Astrocyte (in vitro differentiated cells and primary cell): ENCODE data around the gene PER1. TPM values are rescaled to one million over a fixed set of nuclear protein-coding genes. Genes with fewer than 3 reads are reported as not detected.

Source experiments
- DNase-seq: peaks from one replicate; pipeline ENCODE4 v3.0.0-alpha.2; 2010; ENCODE audit warnings: low read depth
- FAIRE-seq: peaks from 2 replicates; lab custom pipeline; 2011; peaks lifted over from hg19 to GRCh38; lab: Jason Lieb, UNC
- H2AFZ ChIP-seq: 2 replicates; pipeline ENCODE4 v1.6.0; 2012; ENCODE audit warnings: low read depth, low read length, inconsistent platforms
- H3K27ac ChIP-seq: 2 replicates; pipeline ENCODE4 v1.5.1; 2011; ENCODE audit warnings: low read depth, low read length, inconsistent platforms
- H3K27me3 ChIP-seq: 2 replicates; pipeline ENCODE4 v1.6.0; 2011; ENCODE audit warnings: low read length, inconsistent platforms; ENCODE audit not compliant: insufficient read depth
- H3K36me3 ChIP-seq: 2 replicates; pipeline ENCODE4 v1.5.1; 2011; ENCODE audit warnings: low read length, inconsistent platforms; ENCODE audit not compliant: insufficient read depth
- H3K4me1 ChIP-seq: 2 replicates; pipeline ENCODE4 v1.5.1; 2011; ENCODE audit warnings: low read length, inconsistent platforms; ENCODE audit not compliant: insufficient read depth
- H3K4me2 ChIP-seq: 2 replicates; pipeline ENCODE4 v1.6.0; 2012; ENCODE audit warnings: low read length, inconsistent platforms
- H3K4me3 ChIP-seq: 2 replicates; pipeline ENCODE4 v1.5.1; 2011; ENCODE audit warnings: low read depth, mild to moderate bottlenecking, low read length, inconsistent platforms; ENCODE audit not compliant: insufficient read depth
- H3K79me2 ChIP-seq: 2 replicates; pipeline ENCODE4 v1.6.0; 2012; ENCODE audit warnings: mild to moderate bottlenecking, low read length, inconsistent platforms; ENCODE audit not compliant: insufficient read depth
- H3K9ac ChIP-seq: 2 replicates; pipeline ENCODE4 v1.6.0; 2012; ENCODE audit warnings: mild to moderate bottlenecking, low read length, inconsistent platforms
- H3K9me3 ChIP-seq: 2 replicates; pipeline ENCODE4 v1.5.1; 2012; ENCODE audit warnings: low read depth, mild to moderate bottlenecking, low read length, inconsistent platforms; ENCODE audit not compliant: insufficient read depth
- H4K20me1 ChIP-seq: 2 replicates; pipeline ENCODE4 v1.6.0; 2012; ENCODE audit warnings: low read length, inconsistent platforms; ENCODE audit not compliant: insufficient read depth
- H3K27ac Mint-ChIP-seq: one replicate; pipeline ENCODE4 v1.8.0; 2021; ENCODE audit warnings: mild to moderate bottlenecking, mixed read lengths; ENCODE audit not compliant: unreplicated experiment
- H3K27me3 Mint-ChIP-seq: one replicate; pipeline ENCODE4 v1.8.0; 2021; ENCODE audit warnings: low read depth, mixed read lengths; ENCODE audit not compliant: unreplicated experiment
- H3K36me3 Mint-ChIP-seq: one replicate; pipeline ENCODE4 v1.8.0; 2021; ENCODE audit warnings: low read depth, mixed read lengths; ENCODE audit not compliant: unreplicated experiment
- H3K4me1 Mint-ChIP-seq: one replicate; pipeline ENCODE4 v1.8.0; 2021; ENCODE audit warnings: low read depth, mixed read lengths; ENCODE audit not compliant: unreplicated experiment
- H3K4me3 Mint-ChIP-seq: one replicate; pipeline ENCODE4 v1.8.0; 2021; ENCODE audit warnings: mild to moderate bottlenecking, moderate library complexity, mixed read lengths; ENCODE audit not compliant: unreplicated experiment
- H3K9me3 Mint-ChIP-seq: one replicate; pipeline ENCODE4 v1.8.0; 2021; ENCODE audit warnings: mild to moderate bottlenecking, mixed read lengths; ENCODE audit not compliant: unreplicated experiment
- CTCF ChIP-seq: IDR thresholded peaks from 2 replicates; pipeline ENCODE4 v1.5.1; 2011; ENCODE audit warnings: low read depth, mild to moderate bottlenecking, inconsistent platforms, low read length, moderate library complexity; ENCODE audit not compliant: insufficient read depth
- EZH2 ChIP-seq: IDR thresholded peaks from 2 replicates; pipeline ENCODE4 v1.6.1; 2012; ENCODE audit warnings: mild to moderate bottlenecking, low read length, inconsistent platforms; ENCODE audit not compliant: insufficient read depth
- total RNA-seq: library from RNA; stranded (reverse); gene quantifications from 2 replicates; pipeline ENCODE4 v1.2.1, GENCODE V29; 2021

Gene PER1
- total RNA-seq, 1 donor from 2014 or later = 17.0 TPM

DNA sequence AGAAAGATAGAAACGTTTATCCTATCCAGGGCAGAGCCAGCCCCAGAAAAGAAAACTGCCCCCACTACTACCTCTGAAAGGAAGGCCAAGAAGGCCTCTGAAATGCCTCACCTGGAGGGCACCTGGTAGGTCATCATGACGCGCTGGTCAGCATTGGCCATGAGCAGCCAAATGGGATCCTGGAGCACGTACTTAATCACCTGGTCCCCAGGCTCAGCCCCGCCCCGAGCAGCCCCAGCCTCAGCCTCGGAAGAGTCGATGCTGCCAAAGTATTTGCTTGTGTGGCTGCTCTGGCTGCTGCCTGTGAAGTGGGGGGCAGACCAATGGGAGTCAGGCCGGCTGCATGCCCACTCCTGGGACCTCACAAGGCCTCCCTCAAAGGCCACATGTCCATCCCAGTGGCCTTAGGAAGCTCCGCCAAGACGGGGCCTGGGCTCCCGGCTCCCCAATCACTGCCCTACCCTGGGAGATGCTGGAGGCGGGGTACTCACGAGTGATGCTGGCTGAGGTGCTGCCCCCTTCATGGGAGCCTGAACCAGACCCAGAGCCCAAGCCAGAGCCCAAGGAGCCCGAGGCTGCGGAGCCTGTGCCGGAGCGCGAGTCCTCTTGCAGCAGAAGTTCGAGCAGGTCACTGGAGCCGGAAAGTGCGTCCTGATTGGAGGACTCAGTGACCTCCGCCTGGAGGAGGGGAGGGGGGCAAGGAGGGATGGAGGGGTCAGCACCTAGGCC, 9.9 kb downstream of the PER1 start:
- Mint-ChIP-seq H3K36me3 (peaks cover 33% of the 10 kb centered on the region), H3K4me3 (no peak overlapping the region), H3K27me3 (no peaks in the 10 kb centered on the region), H3K4me1 (no peaks in the 10 kb centered on the region), H3K9me3 (peaks cover 2% of the 10 kb centered on the region), H3K27ac (no peak overlapping the region)
- H4K20me1 ChIP-seq = peaks cover 4% of the 10 kb centered on the region
- no peak overlapping the region for H3K4me2 ChIP-seq
- peaks cover 3% of the 10 kb centered on the region for H3K36me3 ChIP-seq
- H3K27ac ChIP-seq = no peak overlapping the region
- no peaks in the 10 kb centered on the region for H3K9me3 ChIP-seq
- peaks cover 6% of the 10 kb centered on the region for H3K4me1 ChIP-seq
- H3K27me3 ChIP-seq = no peaks in the 10 kb centered on the region
- no peak for TF ChIP-seq EZH2
- no peak overlapping the region for H3K9ac ChIP-seq
- no peak overlapping the region for H3K4me3 ChIP-seq
- no peak overlapping the region for H2AFZ ChIP-seq
- no peak for FAIRE-seq
- DNase-seq = no peak
- H3K79me2 ChIP-seq = no peaks in the 10 kb centered on the region

DNA sequence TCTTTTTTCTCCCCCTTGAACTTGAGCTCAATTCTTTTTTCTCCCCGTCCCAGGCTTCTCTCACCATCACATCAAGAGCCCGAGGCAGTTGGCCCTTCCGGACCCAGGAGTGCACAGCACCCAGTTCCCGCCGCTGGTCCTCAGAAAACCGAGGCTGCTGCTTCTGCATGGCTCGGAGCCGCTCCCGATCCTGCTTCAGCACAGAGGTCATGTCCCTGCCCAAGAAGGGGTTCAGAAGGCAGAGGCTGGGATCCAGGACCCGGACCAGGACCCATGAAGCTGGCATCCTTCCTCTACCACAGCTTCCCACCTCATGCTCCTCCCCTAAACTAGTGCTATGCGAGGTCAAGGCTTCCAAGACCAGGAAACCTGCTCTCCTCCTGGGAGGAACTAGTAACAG, 10.5 kb downstream of the PER1 start:
- Histone ChIP-seq H3K4me2 (no peak overlapping the region), H3K4me1 (peaks cover 6% of the 10 kb centered on the region), H3K4me3 (no peak overlapping the region), H3K27me3 (no peaks in the 10 kb centered on the region), H3K27ac (no peak overlapping the region), H2AFZ (no peak overlapping the region), H3K9ac (no peak overlapping the region), H4K20me1 (peaks cover 4% of the 10 kb centered on the region), H3K79me2 (no peaks in the 10 kb centered on the region), H3K9me3 (no peaks in the 10 kb centered on the region), H3K36me3 (no peaks in the 10 kb centered on the region)
- no peak for TF ChIP-seq EZH2
- TF ChIP-seq CTCF = no peak
- no peaks in the 10 kb centered on the region for H3K9me3 Mint-ChIP-seq
- no peak overlapping the region for H3K27ac Mint-ChIP-seq
- FAIRE-seq = no peak
- no peaks in the 10 kb centered on the region for H3K4me1 Mint-ChIP-seq
- peaks cover 30% of the 10 kb centered on the region for H3K36me3 Mint-ChIP-seq
- no peak for DNase-seq
- H3K27me3 Mint-ChIP-seq = no peaks in the 10 kb centered on the region
- H3K4me3 Mint-ChIP-seq = no peak overlapping the region

- H3K9me3 Mint-ChIP-seq = no peaks in the 10 kb centered on the region
- H3K27me3 Mint-ChIP-seq = no peaks in the 10 kb centered on the region
- Histone ChIP-seq H2AFZ (no peak overlapping the region), H3K27ac (no peak overlapping the region), H3K79me2 (no peaks in the 10 kb centered on the region), H4K20me1 (peaks cover 4% of the 10 kb centered on the region), H3K27me3 (no peaks in the 10 kb centered on the region), H3K4me2 (no peak overlapping the region), H3K9me3 (no peaks in the 10 kb centered on the region), H3K4me1 (peaks cover 6% of the 10 kb centered on the region), H3K9ac (no peak overlapping the region), H3K4me3 (no peak overlapping the region), H3K36me3 (no peaks in the 10 kb centered on the region)
- FAIRE-seq (no peak), DNase-seq (no peak)
- no peak for TF ChIP-seq EZH2
- TF ChIP-seq CTCF = no peak
- peak overlapping the region; percentile 27 for H3K4me3 Mint-ChIP-seq
- H3K27ac Mint-ChIP-seq = no peak overlapping the region
- H3K4me1 Mint-ChIP-seq = no peaks in the 10 kb centered on the region
- H3K36me3 Mint-ChIP-seq = peaks cover 23% of the 10 kb centered on the region
These were observed 11.2 kb downstream of the PER1 start for GRCh38 chr17:8141045-8141444.
